Adrenal gland (tissue), 5 donors: ENCODE measurements around the gene ASXL1.

Source experiments
- POLR2A ChIP-seq, 2 donors: fragments of 450-650 bp; IDR thresholded peaks; one replicate each; pipeline ENCODE4 v1.6.1; 2017; ENCODE audit warnings: antibody characterized with exemption in 2 of 2, mild to moderate bottlenecking in 2 of 2, moderate library complexity in 1 of 2
- TF ChIP-seq, protein P1 (sequence below), 6 experiments: fragments of 450-650 bp in 4 of 6; fragments of 200-600 bp in 2 of 6; sonication (generic) in 1 of 6; IDR thresholded peaks; 1 replicate in 5 of 6; 2 replicates in 1 of 6; pipeline versions ENCODE4 v1.5.1 to v1.8.0; 2016 to 2021; ENCODE audit warnings: antibody characterized with exemption in 6 of 6, mild to moderate bottlenecking in 2 of 6, moderate library complexity in 1 of 6
- donor health status: DM: no; HTN: no; CAD: no.

DNA sequence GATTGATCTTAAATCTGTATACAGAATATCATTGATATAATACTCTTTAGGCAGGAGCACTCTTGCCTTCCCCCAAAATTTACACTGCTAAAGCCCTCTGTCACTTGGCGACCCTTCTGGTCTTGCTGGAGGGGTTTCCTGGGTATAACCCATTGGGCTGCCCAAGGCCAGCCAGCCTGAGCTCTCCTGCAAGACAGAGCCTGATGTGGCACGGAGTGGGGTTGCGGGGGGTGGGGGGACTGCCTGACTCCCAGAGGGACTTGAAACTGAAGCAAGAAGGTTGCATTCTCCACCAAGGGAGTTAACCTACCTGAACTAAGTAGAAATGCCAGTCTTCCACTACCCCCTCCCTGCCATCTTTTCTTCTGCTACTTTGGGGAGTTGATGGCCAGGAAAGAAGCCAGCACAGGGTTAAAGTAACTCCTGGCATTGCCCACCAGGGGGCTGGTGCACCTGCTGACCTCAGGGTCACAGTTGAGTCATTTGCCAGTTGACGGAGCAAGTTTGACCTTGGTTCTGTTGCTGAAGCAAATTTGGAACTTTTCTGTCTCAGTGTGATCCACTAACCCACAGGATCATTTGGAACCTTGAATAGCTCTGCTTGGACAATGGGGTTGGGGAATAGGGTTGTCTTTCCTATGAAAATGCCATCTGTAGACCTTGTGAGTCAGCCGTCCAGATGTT, 79.4 kb downstream of the ASXL1 start:
- TF ChIP-seq, protein P1, sequence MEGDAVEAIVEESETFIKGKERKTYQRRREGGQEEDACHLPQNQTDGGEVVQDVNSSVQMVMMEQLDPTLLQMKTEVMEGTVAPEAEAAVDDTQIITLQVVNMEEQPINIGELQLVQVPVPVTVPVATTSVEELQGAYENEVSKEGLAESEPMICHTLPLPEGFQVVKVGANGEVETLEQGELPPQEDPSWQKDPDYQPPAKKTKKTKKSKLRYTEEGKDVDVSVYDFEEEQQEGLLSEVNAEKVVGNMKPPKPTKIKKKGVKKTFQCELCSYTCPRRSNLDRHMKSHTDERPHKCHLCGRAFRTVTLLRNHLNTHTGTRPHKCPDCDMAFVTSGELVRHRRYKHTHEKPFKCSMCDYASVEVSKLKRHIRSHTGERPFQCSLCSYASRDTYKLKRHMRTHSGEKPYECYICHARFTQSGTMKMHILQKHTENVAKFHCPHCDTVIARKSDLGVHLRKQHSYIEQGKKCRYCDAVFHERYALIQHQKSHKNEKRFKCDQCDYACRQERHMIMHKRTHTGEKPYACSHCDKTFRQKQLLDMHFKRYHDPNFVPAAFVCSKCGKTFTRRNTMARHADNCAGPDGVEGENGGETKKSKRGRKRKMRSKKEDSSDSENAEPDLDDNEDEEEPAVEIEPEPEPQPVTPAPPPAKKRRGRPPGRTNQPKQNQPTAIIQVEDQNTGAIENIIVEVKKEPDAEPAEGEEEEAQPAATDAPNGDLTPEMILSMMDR (IDR thresholded peaks at IDR 0.05): peak in 5 of 6 experiments; percentile 30 to 62 (median 48)
- TF ChIP-seq POLR2A (IDR thresholded peaks at IDR 0.05): no peak
